Cardiac septum (tissue), 1 donor: Measurements from ENCODE around the gene PCDHB2. TPM values are rescaled to one million over a fixed set of nuclear protein-coding genes. Genes with fewer than 3 reads are reported as not detected.
"Not testable (repeated sequence)": the region's sequence is repeated elsewhere in the genome, so short reads cannot be mapped to it uniquely, and the experiment has no call there.

Experiments used
- DNase-seq: peaks from one replicate; pipeline ENCODE4 v3.0.0-alpha.2; 2020; ENCODE audit warnings: low spot score
- intact Hi-C: fragments of 100-400 bp; cut with DNase I; formaldehyde crosslinking; loops from one replicate; pipeline ENCODE4 v1.14.0; 2022
- total RNA-seq: library from RNA; stranded (reverse); fragmentation: NEBNext Ultra II Directional; extraction: Animal tissue kit (Norgen Biotek cat#: 25700); gene quantifications from one replicate; pipeline ENCODE4 v1.2.1, GENCODE V29; 2021
- donor health status: DM: no; HTN: no; CAD: no.

The PCDHB2 gene
- total RNA-seq, 1 donor from 2014 or later, result 2.4 TPM

DNA sequence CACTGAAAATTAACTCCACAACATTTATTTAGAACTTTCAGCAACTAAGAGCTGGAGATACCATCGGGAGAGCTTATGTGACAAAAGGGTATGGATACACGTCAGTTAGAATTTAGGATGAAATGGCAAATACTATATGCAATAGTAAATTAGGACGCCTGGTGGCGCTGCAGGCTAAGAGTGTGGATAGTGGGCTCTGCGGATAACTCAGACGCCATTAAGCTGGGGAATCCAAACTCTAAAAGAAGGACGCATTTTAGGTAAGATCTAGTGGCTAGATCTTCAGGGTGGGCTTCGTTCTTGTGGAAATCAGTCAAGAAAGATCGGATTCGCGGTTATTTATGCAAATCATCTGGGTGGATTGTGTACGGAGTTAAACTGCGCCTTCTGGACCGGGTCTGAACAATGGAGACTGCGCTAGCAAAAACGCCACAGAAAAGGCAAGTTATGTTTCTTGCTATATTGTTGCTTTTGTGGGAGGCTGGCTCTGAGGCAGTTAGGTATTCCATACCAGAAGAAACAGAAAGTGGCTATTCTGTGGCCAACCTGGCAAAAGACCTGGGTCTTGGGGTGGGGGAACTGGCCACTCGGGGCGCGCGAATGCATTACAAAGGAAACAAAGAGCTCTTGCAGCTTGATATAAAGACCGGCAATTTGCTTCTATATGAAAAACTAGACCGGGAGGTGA, 40.8 kb downstream of the PCDHB2 start, which contains the start of gene PCDHB5:
PCDHB5 (plus strand) TSS at position 177 of the 688 bp plus-strand sequence; CDS start at position 406, 229 bp downstream.
- intact Hi-C loops, result no loop called here
- DNase-seq, result no peak

GRCh38 chr5:141135718-141136266, 41.4 kb downstream of the PCDHB2 start:
- intact Hi-C loops, result no loop called here
- no peak for DNase-seq

DNA sequence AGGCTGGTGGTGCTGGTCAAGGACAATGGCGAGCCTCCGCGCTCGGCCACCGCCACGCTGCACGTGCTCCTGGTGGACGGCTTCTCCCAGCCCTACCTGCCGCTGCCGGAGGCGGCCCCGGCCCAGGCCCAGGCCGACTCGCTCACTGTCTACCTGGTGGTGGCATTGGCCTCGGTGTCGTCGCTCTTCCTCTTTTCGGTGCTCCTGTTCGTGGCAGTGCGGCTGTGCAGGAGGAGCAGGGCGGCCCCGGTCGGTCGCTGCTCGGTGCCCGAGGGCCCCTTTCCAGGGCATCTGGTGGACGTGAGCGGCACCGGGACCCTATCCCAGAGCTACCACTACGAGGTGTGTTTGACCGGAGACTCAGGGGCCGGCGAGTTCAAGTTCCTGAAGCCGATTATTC, 42.9 kb downstream of the PCDHB2 start:
- intact Hi-C loops, DNase-seq: not testable (repeated sequence)

Other genes starting within 250 kb of the PCDHB2 start
- 0.03 TPM for gene PCDHA9, start 246.2 kb upstream of the PCDHB2 start, total RNA-seq
- gene PCDHA10, start 238.7 kb upstream of the PCDHB2 start, total RNA-seq, result 0.30 TPM
- gene PCDHA11, start 225.7 kb upstream of the PCDHB2 start, total RNA-seq, result not detected
- gene PCDHA12, start 219.3 kb upstream of the PCDHB2 start, total RNA-seq, result 0.05 TPM
- not detected for gene PCDHA13, start 212.5 kb upstream of the PCDHB2 start, total RNA-seq
- gene PCDHAC1, start 168.3 kb upstream of the PCDHB2 start, total RNA-seq, result 0.19 TPM
- 0.67 TPM for gene PCDHAC2, start 128.1 kb upstream of the PCDHB2 start, total RNA-seq
- gene PCDHB1, start 43.2 kb upstream of the PCDHB2 start, total RNA-seq, result not detected
- 1.4 TPM for gene PCDHB3, start 5.9 kb downstream of the PCDHB2 start, total RNA-seq
- 1.3 TPM for gene PCDHB4, start 27.2 kb downstream of the PCDHB2 start, total RNA-seq
- 3.2 TPM for gene PCDHB5, start 40.6 kb downstream of the PCDHB2 start, total RNA-seq
- 0.57 TPM for gene PCDHB6, start 55.4 kb downstream of the PCDHB2 start, total RNA-seq
- gene PCDHB7, start 78.0 kb downstream of the PCDHB2 start, total RNA-seq, result 0.67 TPM
- 2.3 TPM for gene PCDHB8, start 83.2 kb downstream of the PCDHB2 start, total RNA-seq
- gene PCDHB16, start 87.8 kb downstream of the PCDHB2 start, total RNA-seq, result 2.2 TPM
- gene PCDHB9, start 92.5 kb downstream of the PCDHB2 start, total RNA-seq, result 1.3 TPM
- 0.94 TPM for gene PCDHB10, start 97.7 kb downstream of the PCDHB2 start, total RNA-seq
- 1.9 TPM for gene PCDHB11, start 105.0 kb downstream of the PCDHB2 start, total RNA-seq
- gene PCDHB12, start 114.1 kb downstream of the PCDHB2 start, total RNA-seq, result 1.1 TPM
- gene PCDHB13, start 119.3 kb downstream of the PCDHB2 start, total RNA-seq, result 4.8 TPM
- 4.4 TPM for gene PCDHB14, start 128.7 kb downstream of the PCDHB2 start, total RNA-seq
- 9.9 TPM for gene PCDHB15, start 150.8 kb downstream of the PCDHB2 start, total RNA-seq
- not detected for gene SLC25A2, start 209.4 kb downstream of the PCDHB2 start, total RNA-seq
- gene TAF7, start 226.2 kb downstream of the PCDHB2 start, total RNA-seq, result 116 TPM
- 4.6 TPM for gene PCDHGA1, start 235.9 kb downstream of the PCDHB2 start, total RNA-seq
- gene PCDHGA2, start 244.1 kb downstream of the PCDHB2 start, total RNA-seq, result 17.3 TPM
- 22.9 TPM for gene PCDHGA3, start 249.2 kb downstream of the PCDHB2 start, total RNA-seq